Caco-2 (cell line): ENCODE data around the gene KRT16. TPM values are rescaled to one million over a fixed set of nuclear protein-coding genes. Genes with fewer than 3 reads are reported as not detected.

Experiments
- BruUV-seq: library from RNA; stranded (reverse); fragments of 400-500 nt; replicated peaks from 2 replicates; lab custom pipeline; 2021; lab: Mats Ljungman, UMichigan
- CTCF ChIA-PET: fragments of 300-600 bp; sonication (Branson Sonifier 250); formaldehyde crosslinking; loops from one replicate; lab custom pipeline; 2022; ENCODE audit warnings: antibody characterized with exemption; lab: Charles Lee
- POLR2A ChIA-PET: fragments of 300-600 bp; sonication (Branson Sonifier 250); formaldehyde crosslinking; loops from one replicate; lab custom pipeline; 2022; ENCODE audit warnings: antibody characterized with exemption; lab: Charles Lee
- DNase-seq, 2 experiments: peaks; one replicate each; pipeline versions ENCODE4 v3.0.0 to v3.0.0-alpha.2; 2020 to 2022
- H3K27me3 ChIP-seq: replicated peaks from 2 replicates; pipeline ENCODE4 v1.6.0; 2011; ENCODE audit warnings: low read length; ENCODE audit not compliant: control insufficient read depth, insufficient read depth
- H3K36me3 ChIP-seq: 2 replicates; pipeline ENCODE4 v1.5.1; 2011; ENCODE audit warnings: low read length; ENCODE audit not compliant: control insufficient read depth, insufficient read depth
- H3K4me1 ChIP-seq: fragments of 250-450 bp; sonication (Bioruptor Pico); 2 replicates; pipeline ENCODE4 v1.5.1; 2020; ENCODE audit warnings: mild to moderate bottlenecking
- H3K4me3 ChIP-seq: 2 replicates; pipeline ENCODE4 v1.5.1; 2011; ENCODE audit warnings: low read depth, mild to moderate bottlenecking, control low read depth, low read length
- H3K9me3 ChIP-seq: fragments of 250-450 bp; sonication (Bioruptor Pico); 2 replicates; pipeline ENCODE4 v1.5.1; 2020; ENCODE audit warnings: mild to moderate bottlenecking, moderate library complexity
- H3K27ac Mint-ChIP-seq: one replicate; pipeline ENCODE4 v1.8.0; 2022; ENCODE audit warnings: mixed read lengths; ENCODE audit not compliant: unreplicated experiment
- H3K27me3 Mint-ChIP-seq: one replicate; pipeline ENCODE4 v1.8.0; 2022; ENCODE audit warnings: mixed read lengths; ENCODE audit not compliant: insufficient read depth, unreplicated experiment
- H3K36me3 Mint-ChIP-seq: one replicate; pipeline ENCODE4 v1.8.0; 2022; ENCODE audit warnings: mild to moderate bottlenecking, mixed read lengths; ENCODE audit not compliant: insufficient read depth, unreplicated experiment
- H3K4me1 Mint-ChIP-seq: one replicate; pipeline ENCODE4 v1.8.0; 2022; ENCODE audit warnings: low read depth, mixed read lengths; ENCODE audit not compliant: unreplicated experiment
- H3K4me3 Mint-ChIP-seq: one replicate; pipeline ENCODE4 v1.8.0; 2022; ENCODE audit warnings: mild to moderate bottlenecking, moderate library complexity, mixed read lengths; ENCODE audit not compliant: unreplicated experiment
- H3K9me3 Mint-ChIP-seq: one replicate; pipeline ENCODE4 v1.8.0; 2022; ENCODE audit warnings: mixed read lengths; ENCODE audit not compliant: unreplicated experiment
- intact Hi-C: fragments of 100-400 bp; cut with micrococcal nuclease; formaldehyde crosslinking; loops from one replicate; pipeline ENCODE4 v1.10.0; 2022; ENCODE audit not compliant: unreplicated experiment
- total RNA-seq: library from RNA; stranded (reverse); gene quantifications from 2 replicates; pipeline ENCODE4 v1.2.3, GENCODE V29; 2022
- TF ChIP-seq, protein P1 (sequence below), 2 experiments: fragments of 200-600 bp in 1 of 2; IDR thresholded peaks; 1 replicate in 1 of 2; 2 replicates in 1 of 2; pipeline versions ENCODE4 v1.5.1 to v1.8.0; 2011 to 2022; ENCODE audit warnings: antibody characterized with exemption in 1 of 2, control low read depth in 1 of 2, inconsistent platforms in 1 of 2, low read depth in 1 of 2, low read length in 1 of 2, mild to moderate bottlenecking in 1 of 2, moderate library complexity in 1 of 2; ENCODE audit not compliant: insufficient read depth in 1 of 2, severe bottlenecking in 1 of 2, unreplicated experiment in 1 of 2

KRT16 gene
- total RNA-seq, 1 experiment from 2014 or later: not detected

DNA sequence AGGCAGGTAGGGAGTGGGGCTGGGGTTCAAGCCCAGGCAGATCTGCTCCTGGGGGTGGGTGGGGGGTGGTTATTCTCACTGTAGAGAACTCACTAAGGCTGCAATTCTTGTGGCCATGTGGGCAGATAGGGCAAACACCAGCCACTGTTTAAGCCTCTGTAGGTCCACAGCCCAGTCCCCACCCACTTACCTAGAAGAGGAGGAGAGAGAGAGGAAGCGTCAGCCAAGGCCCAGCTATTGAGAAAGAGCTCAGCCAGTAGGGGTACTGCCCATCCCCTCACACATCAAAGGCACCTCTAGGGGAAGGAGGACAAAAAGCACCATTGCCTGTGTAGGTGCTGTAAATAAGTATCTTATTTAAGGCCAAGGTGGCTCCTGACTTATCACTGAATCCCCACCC lies 12.9 kb downstream of the KRT16 start:
- Histone ChIP-seq H3K4me3 (no peak overlapping the region), H3K36me3 (no peaks in the 10 kb centered on the region), H3K9me3 (no peaks in the 10 kb centered on the region), H3K4me1 (no peaks in the 10 kb centered on the region), H3K27me3 (no peaks in the 10 kb centered on the region; the same call in 1 of the 2 replicates)
- H3K9me3 Mint-ChIP-seq: peaks cover 8% of the 10 kb centered on the region
- intact Hi-C loops: no loop called here
- ChIA-PET POLR2A (no interaction called here), CTCF (no interaction called here)
- no peak overlapping the region for H3K27ac Mint-ChIP-seq
- H3K36me3 Mint-ChIP-seq: peaks cover 7% of the 10 kb centered on the region
- no peak overlapping the region for H3K4me3 Mint-ChIP-seq
- peaks cover 13% of the 10 kb centered on the region for H3K27me3 Mint-ChIP-seq
- no peak for DNase-seq
- TF ChIP-seq, protein P1, sequence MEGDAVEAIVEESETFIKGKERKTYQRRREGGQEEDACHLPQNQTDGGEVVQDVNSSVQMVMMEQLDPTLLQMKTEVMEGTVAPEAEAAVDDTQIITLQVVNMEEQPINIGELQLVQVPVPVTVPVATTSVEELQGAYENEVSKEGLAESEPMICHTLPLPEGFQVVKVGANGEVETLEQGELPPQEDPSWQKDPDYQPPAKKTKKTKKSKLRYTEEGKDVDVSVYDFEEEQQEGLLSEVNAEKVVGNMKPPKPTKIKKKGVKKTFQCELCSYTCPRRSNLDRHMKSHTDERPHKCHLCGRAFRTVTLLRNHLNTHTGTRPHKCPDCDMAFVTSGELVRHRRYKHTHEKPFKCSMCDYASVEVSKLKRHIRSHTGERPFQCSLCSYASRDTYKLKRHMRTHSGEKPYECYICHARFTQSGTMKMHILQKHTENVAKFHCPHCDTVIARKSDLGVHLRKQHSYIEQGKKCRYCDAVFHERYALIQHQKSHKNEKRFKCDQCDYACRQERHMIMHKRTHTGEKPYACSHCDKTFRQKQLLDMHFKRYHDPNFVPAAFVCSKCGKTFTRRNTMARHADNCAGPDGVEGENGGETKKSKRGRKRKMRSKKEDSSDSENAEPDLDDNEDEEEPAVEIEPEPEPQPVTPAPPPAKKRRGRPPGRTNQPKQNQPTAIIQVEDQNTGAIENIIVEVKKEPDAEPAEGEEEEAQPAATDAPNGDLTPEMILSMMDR (IDR thresholded peaks at IDR 0.05; ENCODE audit: insufficient read depth in 1 of 2, low read depth in 1 of 2, low read length in 1 of 2, severe bottlenecking in 1 of 2, unreplicated experiment in 1 of 2): no peak
- no TSS peak for BruUV-seq
- peaks cover 14% of the 10 kb centered on the region for H3K4me1 Mint-ChIP-seq

DNA sequence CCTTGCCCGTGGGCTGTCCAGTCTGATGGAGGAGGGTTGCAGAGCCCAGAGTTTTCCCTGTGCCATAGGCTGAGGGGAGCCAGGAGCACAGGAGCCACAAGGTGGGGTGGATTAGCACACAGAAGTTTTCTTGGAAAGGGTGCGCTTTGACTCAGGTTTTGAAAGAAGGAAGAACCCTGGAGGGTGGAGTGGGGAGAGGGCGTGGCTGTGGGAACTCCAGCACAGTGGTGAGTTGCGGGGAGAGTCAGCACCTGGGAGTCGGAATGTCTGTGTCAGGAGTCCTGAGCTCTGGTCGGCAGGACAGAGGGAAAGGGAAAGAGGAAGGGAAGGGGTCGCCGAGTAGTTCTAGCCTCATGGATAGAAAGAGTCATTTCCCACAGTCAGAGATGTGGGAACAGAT lies 17.0 kb downstream of the KRT16 start:
- no TSS peak for BruUV-seq
- no peak overlapping the region for H3K27ac Mint-ChIP-seq
- no peak for DNase-seq
- no peaks in the 10 kb centered on the region for H3K9me3 ChIP-seq
- CTCF ChIA-PET: no interaction called here
- no peaks in the 10 kb centered on the region for H3K4me1 ChIP-seq
- intact Hi-C loops: no loop called here
- TF ChIP-seq, protein P1 (IDR thresholded peaks at IDR 0.05; ENCODE audit: insufficient read depth in 1 of 2, low read depth in 1 of 2, low read length in 1 of 2, severe bottlenecking in 1 of 2, unreplicated experiment in 1 of 2): no peak
- POLR2A ChIA-PET: no interaction called here
- no peak overlapping the region for H3K4me3 Mint-ChIP-seq
- H3K4me1 Mint-ChIP-seq: peaks cover 7% of the 10 kb centered on the region
- H3K9me3 Mint-ChIP-seq: peaks cover 8% of the 10 kb centered on the region
- no peaks in the 10 kb centered on the region for H3K36me3 ChIP-seq
- H3K27me3 Mint-ChIP-seq: peaks cover 12% of the 10 kb centered on the region
- H3K4me3 ChIP-seq: no peak overlapping the region
- H3K36me3 Mint-ChIP-seq: peaks cover 7% of the 10 kb centered on the region
- H3K27me3 ChIP-seq: no peaks in the 10 kb centered on the region; the same call in 1 of the 2 replicates

DNA sequence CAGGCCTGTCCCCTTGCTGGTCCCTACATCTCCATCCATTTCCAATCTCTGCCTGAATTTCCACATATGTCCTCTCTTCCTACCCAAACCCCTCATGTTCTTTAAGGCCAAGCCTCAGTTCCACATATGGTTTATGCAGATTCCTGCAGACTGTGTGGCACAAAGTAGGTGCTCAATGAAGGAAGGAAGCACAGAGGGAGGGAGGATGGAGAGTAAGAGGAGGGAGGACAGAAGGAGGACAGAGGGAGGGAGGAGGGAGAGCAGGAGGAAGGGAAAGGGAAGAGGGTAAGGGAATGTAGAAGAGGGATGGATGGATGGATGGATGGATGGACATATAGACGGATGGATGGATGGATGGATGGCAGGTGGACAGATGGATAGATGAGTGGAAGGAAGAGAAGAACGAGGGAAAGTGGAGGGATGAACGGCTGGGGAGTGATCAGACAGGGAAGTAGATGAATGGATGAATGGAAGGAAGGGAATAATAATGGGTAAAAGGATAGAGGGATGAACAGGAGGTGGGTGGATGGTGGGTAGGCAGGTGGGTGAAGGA lies 18.1 kb downstream of the KRT16 start:
- intact Hi-C loops: no loop called here
- TF ChIP-seq, protein P1 (IDR thresholded peaks at IDR 0.05; ENCODE audit: insufficient read depth in 1 of 2, low read depth in 1 of 2, low read length in 1 of 2, severe bottlenecking in 1 of 2, unreplicated experiment in 1 of 2): no peak
- ChIA-PET CTCF (no interaction called here), POLR2A (interaction anchor here (0.9 kb wide), 1 partner anchor 67 kb away, joined by 3 read pairs; the partner anchor contains the start of gene KRT19)
- no peak overlapping the region for H3K4me3 Mint-ChIP-seq
- H3K9me3 Mint-ChIP-seq: peaks cover 8% of the 10 kb centered on the region
- Histone ChIP-seq H3K9me3 (no peaks in the 10 kb centered on the region), H3K4me3 (no peak overlapping the region), H3K4me1 (no peaks in the 10 kb centered on the region), H3K36me3 (no peaks in the 10 kb centered on the region), H3K27me3 (no peaks in the 10 kb centered on the region; the same call in 1 of the 2 replicates)
- H3K4me1 Mint-ChIP-seq: peaks cover 7% of the 10 kb centered on the region
- peaks cover 7% of the 10 kb centered on the region for H3K36me3 Mint-ChIP-seq
- no TSS peak for BruUV-seq
- H3K27me3 Mint-ChIP-seq: peaks cover 12% of the 10 kb centered on the region
- H3K27ac Mint-ChIP-seq: no peak overlapping the region
- no peak for DNase-seq
